H1 (cell line): ENCODE measurements around the gene ZXDC. TPM values are rescaled to one million over a fixed set of nuclear protein-coding genes. Genes with fewer than 3 reads are reported as not detected.

Experiments used
- EP300 ChIP-seq, 2 experiments: IDR thresholded peaks; 1 replicate in 1 of 2; 2 replicates in 1 of 2; pipeline ENCODE4 v1.6.1; 2011 to 2012; ENCODE audit warnings: low read depth in 2 of 2, low read length in 2 of 2, mild to moderate bottlenecking in 2 of 2, borderline replicate concordance in 1 of 2, inconsistent platforms in 1 of 2, moderate library complexity in 1 of 2
- GABPA ChIP-seq: IDR thresholded peaks from 2 replicates; pipeline ENCODE4 v1.6.1; 2011; ENCODE audit warnings: mild to moderate bottlenecking, low read length, moderate library complexity, borderline replicate concordance; ENCODE audit not compliant: insufficient read depth
- HDAC6 ChIP-seq: IDR thresholded peaks from one replicate; pipeline ENCODE4 v1.7.1; 2012; ENCODE audit warnings: low read depth, mild to moderate bottlenecking, inconsistent platforms, low read length, moderate library complexity
- JUN ChIP-seq: IDR thresholded peaks from 2 replicates; pipeline ENCODE4 v1.6.1; 2011; ENCODE audit warnings: low read depth, mild to moderate bottlenecking, improper control_type of control experiment, low read length
- KDM1A ChIP-seq: fragments of 200-600, 300-600 bp; sonication (generic); IDR thresholded peaks from 2 replicates; pipeline ENCODE4 v1.7.1; 2016; ENCODE audit warnings: mild to moderate bottlenecking, low read length, borderline replicate concordance
- PHF8 ChIP-seq: fragments of 200-600 bp; sonication (generic); conservative IDR thresholded peaks from 2 replicates; pipeline ENCODE4 v1.7.1; 2012; ENCODE audit warnings: low read depth, mild to moderate bottlenecking, inconsistent platforms, low read length, moderate library complexity
- TAF7 ChIP-seq: optimal IDR thresholded peaks from 2 replicates; pipeline ENCODE3; 2011; ENCODE audit warnings: low read depth, mild to moderate bottlenecking, inconsistent platforms, low read length, moderate library complexity, borderline replicate concordance
- TCF12 ChIP-seq: IDR thresholded peaks from 2 replicates; pipeline ENCODE4 v1.6.1; 2011; ENCODE audit warnings: low read depth, mild to moderate bottlenecking, low read length
- ZNF274 ChIP-seq: IDR thresholded peaks from 2 replicates; pipeline ENCODE4 v1.7.0; 2012; ENCODE audit warnings: low read length, borderline replicate concordance; ENCODE audit errors: extremely low read depth
- polyA plus RNA-seq, 7 experiments: library from polyadenylated mRNA; depleted of rRNA in 3 of 7; stranded (reverse) in 5 of 7; unstranded in 2 of 7; fragments of >200 nt in 5 of 7; fragments of 200-250 nt in 2 of 7; gene quantifications; 1 replicate in 5 of 7; 2 replicates in 1 of 7; 4 replicates in 1 of 7; pipeline versions ENCODE4 v1.2.1 to v1.2.3, GENCODE V29; 2011 to 2013; ENCODE audit warnings: missing spikeins in 2 of 7, mixed read lengths in 2 of 7
- total RNA-seq: library from RNA; stranded (reverse); fragmentation: NEBNext Ultra II Directional; extraction: Animal tissue kit (Norgen Biotek cat#: 25700); gene quantifications from 2 replicates; pipeline ENCODE4 v1.2.1, GENCODE V29; 2021
- TF ChIP-seq, protein P1 (sequence below): fragments of 300-600 bp; sonication (generic); IDR thresholded peaks from 2 replicates; pipeline ENCODE4 v1.7.1; 2012; ENCODE audit warnings: low read length, moderate library complexity, mild to moderate bottlenecking, inconsistent platforms; ENCODE audit not compliant: insufficient replicate concordance
- TF ChIP-seq, protein P2 (sequence below): IDR thresholded peaks from 2 replicates; pipeline ENCODE4 v1.6.1; 2011; ENCODE audit warnings: low read depth, mild to moderate bottlenecking, low read length; ENCODE audit not compliant: insufficient read depth

ZXDC gene
- total and polyA plus RNA-seq, 2 of the 8 experiments (the other 6 are each of a cell fraction or from before 2014, with no cell fraction given): 12.7 to 24.3 TPM

- TF ChIP-seq, protein P1, sequence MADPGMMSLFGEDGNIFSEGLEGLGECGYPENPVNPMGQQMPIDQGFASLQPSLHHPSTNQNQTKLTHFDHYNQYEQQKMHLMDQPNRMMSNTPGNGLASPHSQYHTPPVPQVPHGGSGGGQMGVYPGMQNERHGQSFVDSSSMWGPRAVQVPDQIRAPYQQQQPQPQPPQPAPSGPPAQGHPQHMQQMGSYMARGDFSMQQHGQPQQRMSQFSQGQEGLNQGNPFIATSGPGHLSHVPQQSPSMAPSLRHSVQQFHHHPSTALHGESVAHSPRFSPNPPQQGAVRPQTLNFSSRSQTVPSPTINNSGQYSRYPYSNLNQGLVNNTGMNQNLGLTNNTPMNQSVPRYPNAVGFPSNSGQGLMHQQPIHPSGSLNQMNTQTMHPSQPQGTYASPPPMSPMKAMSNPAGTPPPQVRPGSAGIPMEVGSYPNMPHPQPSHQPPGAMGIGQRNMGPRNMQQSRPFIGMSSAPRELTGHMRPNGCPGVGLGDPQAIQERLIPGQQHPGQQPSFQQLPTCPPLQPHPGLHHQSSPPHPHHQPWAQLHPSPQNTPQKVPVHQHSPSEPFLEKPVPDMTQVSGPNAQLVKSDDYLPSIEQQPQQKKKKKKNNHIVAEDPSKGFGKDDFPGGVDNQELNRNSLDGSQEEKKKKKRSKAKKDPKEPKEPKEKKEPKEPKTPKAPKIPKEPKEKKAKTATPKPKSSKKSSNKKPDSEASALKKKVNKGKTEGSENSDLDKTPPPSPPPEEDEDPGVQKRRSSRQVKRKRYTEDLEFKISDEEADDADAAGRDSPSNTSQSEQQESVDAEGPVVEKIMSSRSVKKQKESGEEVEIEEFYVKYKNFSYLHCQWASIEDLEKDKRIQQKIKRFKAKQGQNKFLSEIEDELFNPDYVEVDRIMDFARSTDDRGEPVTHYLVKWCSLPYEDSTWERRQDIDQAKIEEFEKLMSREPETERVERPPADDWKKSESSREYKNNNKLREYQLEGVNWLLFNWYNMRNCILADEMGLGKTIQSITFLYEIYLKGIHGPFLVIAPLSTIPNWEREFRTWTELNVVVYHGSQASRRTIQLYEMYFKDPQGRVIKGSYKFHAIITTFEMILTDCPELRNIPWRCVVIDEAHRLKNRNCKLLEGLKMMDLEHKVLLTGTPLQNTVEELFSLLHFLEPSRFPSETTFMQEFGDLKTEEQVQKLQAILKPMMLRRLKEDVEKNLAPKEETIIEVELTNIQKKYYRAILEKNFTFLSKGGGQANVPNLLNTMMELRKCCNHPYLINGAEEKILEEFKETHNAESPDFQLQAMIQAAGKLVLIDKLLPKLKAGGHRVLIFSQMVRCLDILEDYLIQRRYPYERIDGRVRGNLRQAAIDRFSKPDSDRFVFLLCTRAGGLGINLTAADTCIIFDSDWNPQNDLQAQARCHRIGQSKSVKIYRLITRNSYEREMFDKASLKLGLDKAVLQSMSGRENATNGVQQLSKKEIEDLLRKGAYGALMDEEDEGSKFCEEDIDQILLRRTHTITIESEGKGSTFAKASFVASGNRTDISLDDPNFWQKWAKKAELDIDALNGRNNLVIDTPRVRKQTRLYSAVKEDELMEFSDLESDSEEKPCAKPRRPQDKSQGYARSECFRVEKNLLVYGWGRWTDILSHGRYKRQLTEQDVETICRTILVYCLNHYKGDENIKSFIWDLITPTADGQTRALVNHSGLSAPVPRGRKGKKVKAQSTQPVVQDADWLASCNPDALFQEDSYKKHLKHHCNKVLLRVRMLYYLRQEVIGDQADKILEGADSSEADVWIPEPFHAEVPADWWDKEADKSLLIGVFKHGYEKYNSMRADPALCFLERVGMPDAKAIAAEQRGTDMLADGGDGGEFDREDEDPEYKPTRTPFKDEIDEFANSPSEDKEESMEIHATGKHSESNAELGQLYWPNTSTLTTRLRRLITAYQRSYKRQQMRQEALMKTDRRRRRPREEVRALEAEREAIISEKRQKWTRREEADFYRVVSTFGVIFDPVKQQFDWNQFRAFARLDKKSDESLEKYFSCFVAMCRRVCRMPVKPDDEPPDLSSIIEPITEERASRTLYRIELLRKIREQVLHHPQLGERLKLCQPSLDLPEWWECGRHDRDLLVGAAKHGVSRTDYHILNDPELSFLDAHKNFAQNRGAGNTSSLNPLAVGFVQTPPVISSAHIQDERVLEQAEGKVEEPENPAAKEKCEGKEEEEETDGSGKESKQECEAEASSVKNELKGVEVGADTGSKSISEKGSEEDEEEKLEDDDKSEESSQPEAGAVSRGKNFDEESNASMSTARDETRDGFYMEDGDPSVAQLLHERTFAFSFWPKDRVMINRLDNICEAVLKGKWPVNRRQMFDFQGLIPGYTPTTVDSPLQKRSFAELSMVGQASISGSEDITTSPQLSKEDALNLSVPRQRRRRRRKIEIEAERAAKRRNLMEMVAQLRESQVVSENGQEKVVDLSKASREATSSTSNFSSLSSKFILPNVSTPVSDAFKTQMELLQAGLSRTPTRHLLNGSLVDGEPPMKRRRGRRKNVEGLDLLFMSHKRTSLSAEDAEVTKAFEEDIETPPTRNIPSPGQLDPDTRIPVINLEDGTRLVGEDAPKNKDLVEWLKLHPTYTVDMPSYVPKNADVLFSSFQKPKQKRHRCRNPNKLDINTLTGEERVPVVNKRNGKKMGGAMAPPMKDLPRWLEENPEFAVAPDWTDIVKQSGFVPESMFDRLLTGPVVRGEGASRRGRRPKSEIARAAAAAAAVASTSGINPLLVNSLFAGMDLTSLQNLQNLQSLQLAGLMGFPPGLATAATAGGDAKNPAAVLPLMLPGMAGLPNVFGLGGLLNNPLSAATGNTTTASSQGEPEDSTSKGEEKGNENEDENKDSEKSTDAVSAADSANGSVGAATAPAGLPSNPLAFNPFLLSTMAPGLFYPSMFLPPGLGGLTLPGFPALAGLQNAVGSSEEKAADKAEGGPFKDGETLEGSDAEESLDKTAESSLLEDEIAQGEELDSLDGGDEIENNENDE: no peak
- no peak for TF ChIP-seq JUN
- no peak for TF ChIP-seq GABPA
- TF ChIP-seq EP300 (IDR thresholded peaks at IDR 0.05; ENCODE audit: borderline replicate concordance in 1 of 2, low read depth in 2 of 2, low read length in 2 of 2): no peak
- no peak for TF ChIP-seq ZNF274
- no peak for TF ChIP-seq TCF12
- TF ChIP-seq HDAC6: no peak
- no peak for TF ChIP-seq TAF7
- TF ChIP-seq, protein P2, sequence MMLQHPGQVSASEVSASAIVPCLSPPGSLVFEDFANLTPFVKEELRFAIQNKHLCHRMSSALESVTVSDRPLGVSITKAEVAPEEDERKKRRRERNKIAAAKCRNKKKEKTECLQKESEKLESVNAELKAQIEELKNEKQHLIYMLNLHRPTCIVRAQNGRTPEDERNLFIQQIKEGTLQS: no peak
- TF ChIP-seq PHF8: no peak
- TF ChIP-seq KDM1A: no peak
Observed at GRCh38 chr3:126460381-126460780, 15.3 kb downstream of the ZXDC start (continued).
